Activated T-helper 9 cell treated with anti-CD3 and anti-CD28 coated beads, Interleukin-2, amount 50 U/mL, for 16 hours (primary cell): ENCODE results near the gene UNC13B.
A peak's percentile ranks its signal among the peaks of the same experiment; 100 is the strongest.
"Not testable (repeated sequence)": the region's sequence is repeated elsewhere in the genome, so short reads cannot be mapped to it uniquely, and the experiment has no call there.

ENCODE experiments used
- DNase-seq: peaks from one replicate; pipeline ENCODE4 v3.0.0-alpha.2; 2020; ENCODE audit warnings: low read depth

Gene UNC13B

DNA sequence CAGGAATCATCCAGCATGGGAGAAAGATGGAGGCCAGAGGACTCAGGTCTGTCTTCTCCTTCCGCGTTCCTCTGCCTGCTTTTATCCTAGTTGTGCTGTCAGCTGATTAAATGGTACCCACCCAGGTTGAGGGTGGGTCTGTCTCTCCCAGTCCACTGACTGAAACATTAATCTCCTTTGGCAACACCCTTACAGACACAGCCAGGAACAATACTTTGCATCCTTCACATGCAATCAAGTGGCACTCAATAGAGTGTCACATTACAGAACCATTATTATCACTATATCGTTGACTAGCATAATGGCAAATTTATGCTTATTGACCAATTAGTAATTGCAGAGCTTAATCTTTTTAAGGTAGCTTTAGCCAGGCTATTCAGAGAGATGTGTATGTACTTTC is 64.8 kb downstream of the UNC13B start:
- DNase-seq, result no peak

- no peak for DNase-seq
Measured at GRCh38 chr9:35227284-35227683, 65.5 kb downstream of the UNC13B start.

DNA sequence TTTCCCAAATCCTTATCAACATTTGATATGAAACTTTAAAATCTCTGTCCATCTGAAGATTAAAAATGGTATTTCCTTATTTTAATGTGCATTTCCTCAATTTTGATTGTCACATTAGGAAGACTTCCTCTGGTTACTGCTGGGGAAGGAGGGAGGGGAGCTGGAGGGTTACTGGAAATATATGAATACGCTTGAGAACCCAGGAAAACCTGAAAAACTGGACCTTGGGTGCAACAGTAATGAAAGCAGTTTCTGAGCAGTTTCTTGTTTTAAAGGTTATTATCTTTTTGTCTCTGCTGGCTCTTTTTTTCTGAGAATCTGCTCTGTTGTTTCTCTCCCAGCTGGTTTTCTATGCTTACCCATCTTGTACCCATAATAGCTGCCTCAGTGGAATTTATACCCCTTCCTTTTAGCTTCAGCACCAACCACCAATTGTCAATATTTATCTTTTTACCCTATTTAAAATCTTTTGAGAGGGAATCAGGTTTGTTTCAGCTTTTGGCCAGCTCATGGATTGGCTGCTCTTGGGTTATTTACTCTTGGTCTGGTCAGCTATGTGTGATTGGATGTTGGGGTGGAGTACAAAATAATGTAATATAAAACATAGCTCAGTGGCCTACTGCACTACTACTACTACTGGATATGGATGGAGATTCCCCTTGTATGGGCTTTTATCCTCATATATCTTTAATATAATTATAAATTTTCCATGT is 67.4 kb downstream of the UNC13B start:
- no peak for DNase-seq

DNA sequence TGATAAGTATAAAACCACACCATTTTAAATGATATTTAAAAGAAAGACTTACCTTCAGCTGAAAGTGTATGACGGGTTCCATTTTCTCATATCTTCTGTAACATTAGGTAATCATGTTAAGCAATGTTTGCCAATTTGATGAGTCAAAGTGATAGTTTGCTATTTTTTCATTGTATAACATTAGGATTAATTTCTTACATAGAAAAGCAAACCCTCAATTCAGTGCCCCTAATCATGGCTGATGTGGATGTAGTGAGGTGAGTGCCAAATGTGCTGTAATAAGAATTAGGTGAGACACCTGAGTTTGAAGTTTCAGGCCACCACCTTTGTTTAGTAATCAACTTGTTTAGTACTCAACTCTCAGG is 68.0 kb downstream of the UNC13B start:
- no peak for DNase-seq

- DNase-seq, result no peak
Measured at GRCh38 chr9:35232867-35233544, 71.2 kb downstream of the UNC13B start.

DNA sequence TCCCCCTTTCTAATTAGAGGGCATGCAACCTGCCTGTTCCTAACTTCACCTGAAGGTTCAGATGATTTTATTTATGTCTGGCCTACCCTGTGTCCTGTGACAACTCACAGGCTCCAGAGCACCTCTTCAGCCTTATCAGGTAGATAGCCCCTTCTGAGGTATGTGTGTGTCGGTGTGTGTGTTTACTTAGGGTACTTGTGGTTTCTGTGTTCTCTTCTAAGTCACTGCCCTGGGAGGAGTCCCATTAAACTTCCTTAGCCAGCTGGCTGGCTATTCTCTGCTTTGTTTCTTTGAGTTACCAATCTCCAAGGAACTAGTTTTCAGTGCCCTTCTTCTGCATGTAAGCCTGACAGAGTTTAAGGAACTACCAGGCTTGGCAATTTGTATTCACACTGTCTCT is 74.9 kb downstream of the UNC13B start:
- no peak for DNase-seq

- no peak for DNase-seq
Measured at GRCh38 chr9:35237311-35237710, 75.5 kb downstream of the UNC13B start.

DNA sequence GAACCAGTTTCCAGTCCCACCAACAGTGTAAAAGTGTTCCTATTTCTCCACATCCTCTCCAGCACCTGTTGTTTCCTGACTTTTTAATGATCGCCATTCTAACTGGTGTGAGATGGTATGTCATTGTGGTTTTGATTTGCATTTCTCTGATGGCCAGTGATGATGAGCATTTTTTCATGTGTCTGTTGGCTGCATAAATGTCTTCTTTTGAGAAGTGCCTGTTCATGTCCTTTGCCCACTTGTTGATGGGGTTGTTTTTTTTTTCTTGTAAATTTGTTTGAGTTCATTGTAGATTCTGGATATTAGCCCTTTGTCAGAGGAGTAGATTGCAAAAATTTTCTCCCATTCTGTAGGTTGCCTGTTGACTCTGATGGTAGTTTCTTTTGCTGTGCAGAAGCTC is 84.1 kb downstream of the UNC13B start:
- not testable (repeated sequence) for DNase-seq

DNA sequence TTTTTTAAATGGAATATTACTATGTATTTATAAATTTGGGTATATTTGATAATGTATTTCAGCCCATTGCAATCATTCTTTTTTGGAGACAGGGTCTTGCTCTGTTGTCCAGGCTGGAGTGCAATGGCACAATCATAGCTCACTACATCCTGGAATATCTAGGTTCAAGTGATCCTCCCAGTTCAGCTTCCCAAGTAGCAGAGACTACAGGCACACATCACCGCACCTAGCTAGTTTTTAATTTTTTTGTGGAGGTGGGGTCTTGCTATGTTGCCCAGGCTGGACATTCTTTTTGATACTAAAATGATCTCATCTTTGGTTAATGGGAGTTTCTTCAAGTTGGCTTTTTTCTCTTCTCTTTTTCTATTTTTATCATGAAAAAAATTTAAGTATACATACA is 91.3 kb downstream of the UNC13B start:
- no peak for DNase-seq

DNA sequence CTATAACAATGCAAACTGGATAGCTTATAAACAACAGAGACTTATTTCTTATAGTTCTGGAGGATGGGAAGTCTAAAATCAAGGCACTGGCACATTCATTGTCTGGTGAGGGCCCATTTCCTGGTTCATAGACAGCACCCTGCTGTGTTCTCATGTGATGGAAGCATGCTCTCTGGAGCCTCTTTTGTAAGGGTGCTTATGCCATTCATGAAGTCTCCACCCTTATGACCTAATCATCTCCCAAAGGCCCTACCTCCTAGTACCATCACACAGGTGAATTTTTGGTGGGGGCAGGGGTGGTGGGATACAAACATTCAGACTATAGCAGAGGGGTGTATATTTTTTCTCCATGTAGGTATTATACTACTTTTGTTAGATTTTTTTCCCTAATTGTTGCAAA is 92.4 kb downstream of the UNC13B start:
- DNase-seq, result no peak

- DNase-seq, result no peak
Measured at GRCh38 chr9:35254984-35255857, 93.4 kb downstream of the UNC13B start.

DNA sequence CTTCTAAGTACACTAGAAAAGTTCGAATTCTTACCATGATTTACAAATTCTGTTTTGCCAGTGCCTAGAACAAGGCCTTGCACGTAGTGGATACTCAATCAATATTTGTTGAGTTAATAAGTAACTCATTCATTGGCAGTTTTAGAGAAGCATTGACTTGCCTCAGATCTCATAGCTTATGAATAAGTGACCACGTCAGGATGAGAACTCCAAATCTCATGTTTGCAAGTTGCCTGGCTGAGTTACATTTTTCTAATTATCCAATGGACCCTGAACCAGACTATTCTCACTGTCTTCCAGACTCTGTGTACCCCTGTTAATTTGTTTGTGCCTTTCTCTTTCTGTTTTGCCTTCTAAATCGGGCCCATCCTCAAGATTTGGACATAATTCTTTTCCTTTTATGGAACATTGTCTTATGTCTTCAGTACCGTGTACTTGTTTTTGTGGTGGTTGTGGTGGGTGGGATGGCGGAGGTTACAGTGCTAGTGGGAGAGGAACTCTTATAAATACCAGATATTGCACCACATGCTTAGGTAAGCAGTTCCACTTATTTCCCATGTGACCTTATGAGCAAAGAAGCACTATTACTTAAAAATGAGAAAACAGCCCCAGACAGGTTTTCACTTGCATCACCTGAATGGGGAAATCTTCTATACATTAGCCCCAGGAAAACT is 96.3 kb downstream of the UNC13B start:
- no peak for DNase-seq

DNA sequence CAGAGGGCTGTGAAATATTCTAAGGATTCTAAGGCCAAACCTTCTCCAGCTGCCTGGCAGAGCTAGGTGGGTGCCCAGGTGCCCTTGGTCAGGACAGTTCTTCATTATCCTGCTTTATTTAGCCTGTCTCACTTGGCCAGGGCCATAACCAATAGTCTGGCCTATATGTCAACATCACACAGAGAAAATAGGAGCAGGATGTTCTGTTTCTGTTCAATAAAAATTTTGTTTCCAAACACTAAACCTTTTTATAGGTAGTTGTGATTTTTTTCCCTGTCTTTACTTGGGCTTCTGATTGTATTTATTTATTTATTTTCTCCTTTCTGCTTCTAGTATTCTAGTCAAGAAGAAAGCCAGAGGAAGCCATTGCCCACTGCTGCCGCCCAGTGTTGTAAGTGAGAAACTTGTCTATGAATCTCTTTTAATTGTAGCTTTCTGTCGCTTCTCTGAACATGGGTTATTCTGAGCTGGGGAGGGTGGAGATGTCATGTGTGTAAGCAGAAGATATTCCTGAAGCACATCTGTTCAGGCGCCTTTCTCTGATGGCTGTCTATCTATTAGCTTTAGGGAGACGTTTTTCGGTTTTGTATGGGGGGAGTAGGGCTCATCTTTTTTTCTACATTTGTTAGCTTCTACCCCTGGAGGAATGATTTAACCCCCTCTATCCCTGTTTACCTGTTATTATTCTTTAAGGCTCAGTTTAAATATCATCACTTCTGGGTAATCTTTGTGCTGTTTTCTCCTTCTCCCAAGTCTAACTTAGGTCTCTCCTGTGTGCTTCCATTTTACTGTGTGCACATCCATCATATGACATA is 97.1 kb downstream of the UNC13B start:
- DNase-seq, result peak; percentile 8

DNA sequence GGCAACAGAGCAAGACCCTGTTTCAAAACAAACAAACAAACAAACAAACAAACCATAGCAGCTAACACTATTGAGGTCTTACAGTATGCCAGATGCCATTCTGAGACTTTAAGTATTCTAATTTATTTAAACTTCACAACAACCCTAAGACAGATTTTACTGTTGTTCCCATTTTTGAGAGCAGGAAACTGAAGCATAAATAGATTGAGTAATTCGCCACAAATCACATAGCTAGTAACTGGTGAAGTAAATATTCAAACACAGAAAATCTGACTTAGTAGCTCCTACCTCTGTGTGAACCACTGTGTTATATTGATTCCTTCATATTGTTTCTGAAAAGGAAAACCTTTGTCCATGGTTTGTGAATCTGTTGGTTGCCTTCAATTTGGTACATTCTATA is 98.4 kb downstream of the UNC13B start:
- no peak for DNase-seq

DNA sequence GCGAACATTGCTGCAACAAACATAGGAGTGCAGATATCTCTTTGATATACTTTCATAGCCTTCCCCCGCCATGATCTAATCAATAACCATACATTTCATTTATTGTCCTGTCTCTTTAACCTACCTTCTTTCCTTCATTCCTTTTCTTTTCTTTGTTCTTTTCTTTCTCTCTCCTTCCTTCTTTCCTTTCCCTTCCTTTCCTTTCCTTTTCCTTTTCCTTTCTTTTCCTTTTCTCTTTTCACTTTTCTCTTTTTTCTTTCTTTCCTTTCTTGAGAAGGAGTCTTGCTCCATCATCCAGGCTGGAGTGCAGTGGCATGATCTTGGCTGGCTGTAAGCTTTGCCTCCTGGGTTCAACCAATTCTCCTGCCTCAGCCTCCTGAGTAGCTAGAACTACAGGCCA is 100.3 kb downstream of the UNC13B start:
- no peak for DNase-seq

DNA sequence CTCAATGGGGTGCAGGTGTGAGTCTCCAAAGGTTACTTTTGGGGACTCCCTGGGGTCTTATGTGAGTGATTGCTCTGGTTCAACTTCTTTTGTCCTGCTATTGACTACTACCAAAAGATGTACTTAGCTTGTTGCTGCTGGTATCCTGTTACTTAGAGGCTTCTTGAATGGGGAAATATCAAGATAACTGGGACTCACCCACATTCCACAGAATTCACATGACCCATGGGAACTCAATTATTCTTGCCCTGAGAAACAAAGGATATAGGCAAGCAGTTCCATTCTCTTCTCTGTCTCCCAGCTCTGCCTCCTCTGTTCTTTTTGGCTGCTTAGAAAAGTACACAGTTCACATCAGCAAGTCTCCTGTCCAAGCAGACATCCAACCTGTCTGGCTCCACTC is 105.9 kb downstream of the UNC13B start:
- DNase-seq, result no peak

GRCh38 chr9:35269919-35270318 is 108.1 kb downstream of the UNC13B start:
- DNase-seq, result no peak

DNA sequence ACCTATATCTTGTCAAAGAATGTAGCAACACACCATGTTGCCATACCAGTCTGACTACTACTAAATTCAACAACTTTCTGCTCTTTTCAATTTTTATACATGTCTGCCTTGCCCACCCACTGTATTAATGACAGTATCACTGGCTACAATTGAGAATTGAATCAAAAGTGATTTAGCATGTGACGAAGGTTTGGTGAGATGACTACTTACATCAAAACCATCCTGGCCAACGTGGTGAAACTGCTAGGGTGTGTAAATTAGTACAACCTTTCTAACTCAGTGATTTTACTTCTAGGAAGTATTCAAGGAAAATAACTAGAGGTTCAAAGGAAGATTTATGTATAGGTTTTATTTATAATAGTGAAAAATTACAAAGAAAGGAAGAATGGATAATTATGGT is 109.8 kb downstream of the UNC13B start:
- no peak for DNase-seq

DNA sequence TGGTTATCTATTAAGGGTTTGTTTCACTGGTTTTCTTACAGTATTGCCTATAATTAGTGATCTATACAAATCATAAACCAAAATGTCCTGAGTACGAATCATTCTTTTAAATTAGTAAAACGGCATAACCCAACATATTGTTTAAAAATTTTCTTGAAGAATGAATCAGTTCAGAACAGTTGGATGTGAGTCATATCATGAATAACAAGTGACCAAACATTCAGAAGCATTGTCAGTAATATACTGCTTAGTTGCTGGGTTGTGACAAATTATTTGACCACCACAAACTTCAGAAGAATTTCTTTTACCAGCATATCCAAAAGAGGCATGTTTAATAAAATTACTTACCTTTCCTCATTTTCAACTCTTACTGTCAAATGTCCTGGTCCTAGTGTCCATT is 111.2 kb downstream of the UNC13B start:
- DNase-seq, result no peak

DNA sequence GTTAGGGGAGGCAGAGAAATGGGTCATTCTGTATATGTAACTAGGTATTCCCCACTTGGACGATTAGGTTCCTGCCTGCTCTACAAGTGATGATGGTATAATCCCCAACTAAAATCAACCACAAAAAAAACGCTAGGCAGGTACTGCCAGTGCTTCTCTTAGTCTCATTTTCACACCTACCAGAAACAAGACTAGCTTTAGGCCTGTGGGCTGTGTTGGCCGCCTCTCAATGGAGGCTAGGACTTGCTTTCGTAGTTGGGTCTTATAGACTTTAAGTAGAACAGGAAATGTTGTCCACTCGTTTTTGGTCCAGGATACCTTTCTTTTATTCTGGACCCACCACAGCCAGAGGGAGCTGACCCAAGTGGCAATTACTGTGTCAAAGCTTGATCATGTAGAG is 111.8 kb downstream of the UNC13B start:
- DNase-seq, result no peak

DNA sequence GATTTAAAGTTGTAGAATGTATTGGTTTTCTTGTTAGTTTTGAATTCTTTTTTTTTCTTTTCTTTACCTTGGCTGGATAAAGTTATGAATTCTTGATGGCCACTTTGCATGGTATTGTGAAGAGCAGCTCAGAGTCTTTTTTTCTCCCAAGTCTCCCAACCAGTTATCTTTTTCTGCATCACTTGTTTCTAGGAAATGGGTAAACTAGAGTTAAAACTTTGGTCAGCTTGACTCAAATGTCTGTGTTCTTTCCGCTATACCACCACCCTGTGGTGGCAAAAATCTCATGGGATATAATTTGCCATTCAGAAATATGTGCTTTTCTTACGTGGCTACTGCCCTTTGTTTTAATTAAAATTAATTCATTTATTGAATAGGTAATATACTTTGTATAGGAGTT is 113.2 kb downstream of the UNC13B start:
- no peak for DNase-seq

DNA sequence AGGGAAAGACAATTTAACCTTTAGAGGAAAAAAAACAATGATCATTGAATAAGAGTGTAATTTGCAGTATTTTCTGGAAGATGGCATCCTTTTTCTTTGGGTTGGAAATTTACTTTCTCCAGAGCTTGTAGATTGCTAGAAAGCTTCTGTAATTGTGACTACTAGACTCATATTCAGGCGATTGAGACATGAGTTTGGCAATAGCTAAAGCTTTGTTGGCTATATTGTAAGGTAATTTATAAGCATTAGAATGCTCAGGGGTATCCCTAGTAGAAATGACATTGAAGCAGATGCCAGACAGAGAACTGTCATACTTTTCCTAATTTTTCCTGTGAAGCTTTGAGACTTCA is 115.3 kb downstream of the UNC13B start:
- DNase-seq, result no peak
